Breast epithelium (tissue), 4 donors: ENCODE measurements around the gene GPR78. TPM values are rescaled to one million over a fixed set of nuclear protein-coding genes. Genes with fewer than 3 reads are reported as not detected.

Experiments
- DNase-seq, 2 donors: peaks; one replicate each; pipeline ENCODE4 v3.0.0-alpha.2; 2019; ENCODE audit warnings: low spot score in 2 of 2
- H3K27ac ChIP-seq, 2 donors: fragments of 200-600 bp; sonication (generic) in 1 of 2; one replicate each; pipeline ENCODE4 v1.5.1; 2016 to 2019; ENCODE audit warnings: mild to moderate bottlenecking in 1 of 2
- H3K27me3 ChIP-seq, 2 donors: fragments of 200-600 bp; sonication (generic) in 1 of 2; one replicate each; pipeline versions ENCODE4 v1.5.1 to v1.6.0; 2017 to 2019; ENCODE audit warnings: control low read depth in 1 of 2, mild to moderate bottlenecking in 1 of 2
- H3K36me3 ChIP-seq: fragments of 200-600 bp; one replicate; pipeline ENCODE4 v1.5.1; 2019
- H3K4me1 ChIP-seq, 2 donors: fragments of 200-600 bp; sonication (generic); one replicate each; pipeline ENCODE4 v1.5.1; 2016 to 2019; ENCODE audit warnings: control low read depth in 1 of 2
- H3K4me3 ChIP-seq, 3 donors: fragments of 200-600 bp; sonication (generic); 1 replicate in 2 of 3; 2 replicates in 1 of 3; pipeline ENCODE4 v1.5.1; 2016 to 2019; ENCODE audit warnings: mild to moderate bottlenecking in 3 of 3, moderate library complexity in 2 of 3
- H3K9me3 ChIP-seq, 2 donors: fragments of 200-600 bp; sonication (generic) in 1 of 2; one replicate each; pipeline ENCODE4 v1.5.1; 2016 to 2019; ENCODE audit warnings: control low read depth in 1 of 2
- POLR2A ChIP-seq: fragments of 450-650 bp; IDR thresholded peaks from one replicate; pipeline ENCODE4 v1.6.1; 2016; ENCODE audit warnings: antibody characterized with exemption, mild to moderate bottlenecking, moderate library complexity
- POLR2AphosphoS5 ChIP-seq, 3 donors: sonication (generic); formaldehyde crosslinking; IDR thresholded peaks; one replicate each; pipeline ENCODE4 v1.6.1; 2017; ENCODE audit warnings: antibody characterized with exemption in 3 of 3
- intact Hi-C: fragments of 100-400 bp; cut with DNase I; formaldehyde crosslinking; loops from one replicate; pipeline ENCODE4 v1.15.1; 2023; ENCODE audit warnings: low total_unique reads
- total RNA-seq, 3 donors: library from RNA; depleted of rRNA; stranded (reverse); fragments of >200 nt; gene quantifications; one replicate each; pipeline ENCODE4 v1.1.0, GENCODE V29; 2016
- TF ChIP-seq, protein P1 (sequence below), 3 donors: fragments of 450-650 bp; IDR thresholded peaks; one replicate each; pipeline ENCODE4 v1.5.1; 2016 to 2017; ENCODE audit warnings: antibody characterized with exemption in 3 of 3, mild to moderate bottlenecking in 3 of 3, moderate library complexity in 3 of 3

The GPR78 gene
- total RNA-seq, 3 donors from 2014 or later, result 0.15 to 0.33 TPM; not detected in 1

GRCh38 chr4:8579526-8580320 lies 469 bp upstream of the GPR78 start:
- H3K36me3 ChIP-seq, result no peaks in the 10 kb centered on the region
- H3K9me3 ChIP-seq, result no peaks in the 10 kb centered on the region
- peak overlapping the region in 1 of 3 donors; percentile 11 for H3K4me3 ChIP-seq
- intact Hi-C loops, result no loop called here
- no peaks in the 10 kb centered on the region for H3K4me1 ChIP-seq
- H3K27ac ChIP-seq, result no peak overlapping the region
- peaks cover 5 to 44% of the 10 kb centered on the region in 2 donors for H3K27me3 ChIP-seq
- no peak for DNase-seq
- TF ChIP-seq, protein P1, sequence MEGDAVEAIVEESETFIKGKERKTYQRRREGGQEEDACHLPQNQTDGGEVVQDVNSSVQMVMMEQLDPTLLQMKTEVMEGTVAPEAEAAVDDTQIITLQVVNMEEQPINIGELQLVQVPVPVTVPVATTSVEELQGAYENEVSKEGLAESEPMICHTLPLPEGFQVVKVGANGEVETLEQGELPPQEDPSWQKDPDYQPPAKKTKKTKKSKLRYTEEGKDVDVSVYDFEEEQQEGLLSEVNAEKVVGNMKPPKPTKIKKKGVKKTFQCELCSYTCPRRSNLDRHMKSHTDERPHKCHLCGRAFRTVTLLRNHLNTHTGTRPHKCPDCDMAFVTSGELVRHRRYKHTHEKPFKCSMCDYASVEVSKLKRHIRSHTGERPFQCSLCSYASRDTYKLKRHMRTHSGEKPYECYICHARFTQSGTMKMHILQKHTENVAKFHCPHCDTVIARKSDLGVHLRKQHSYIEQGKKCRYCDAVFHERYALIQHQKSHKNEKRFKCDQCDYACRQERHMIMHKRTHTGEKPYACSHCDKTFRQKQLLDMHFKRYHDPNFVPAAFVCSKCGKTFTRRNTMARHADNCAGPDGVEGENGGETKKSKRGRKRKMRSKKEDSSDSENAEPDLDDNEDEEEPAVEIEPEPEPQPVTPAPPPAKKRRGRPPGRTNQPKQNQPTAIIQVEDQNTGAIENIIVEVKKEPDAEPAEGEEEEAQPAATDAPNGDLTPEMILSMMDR (IDR thresholded peaks at IDR 0.05), result no peak
- TF ChIP-seq POLR2AphosphoS5 (IDR thresholded peaks at IDR 0.05) (no peak), POLR2A (no peak)

GRCh38 chr4:8581094-8581861 lies 1.1 kb downstream of the GPR78 start:
- DNase-seq, result no peak

GRCh38 chr4:8582016-8582415 lies 1.8 kb downstream of the GPR78 start:
- Histone ChIP-seq H3K4me3 (no peak overlapping the region), H3K9me3 (no peaks in the 10 kb centered on the region), H3K27ac (no peak overlapping the region), H3K27me3 (peaks cover 5 to 52% of the 10 kb centered on the region in 2 donors), H3K4me1 (no peaks in the 10 kb centered on the region), H3K36me3 (no peaks in the 10 kb centered on the region)
- intact Hi-C loops, result no loop called here
- no peak for TF ChIP-seq POLR2AphosphoS5 (IDR thresholded peaks at IDR 0.05)
- TF ChIP-seq, protein P1 (IDR thresholded peaks at IDR 0.05), result no peak
- no peak for TF ChIP-seq POLR2A
- no peak for DNase-seq

More at GRCh38 chr4:8581094-8581861, 1.1 kb downstream of the GPR78 start:
- Histone ChIP-seq H3K9me3 (no peaks in the 10 kb centered on the region), H3K27me3 (peaks cover 5 to 52% of the 10 kb centered on the region in 2 donors), H3K4me3 (no peak overlapping the region), H3K27ac (no peak overlapping the region), H3K36me3 (no peaks in the 10 kb centered on the region), H3K4me1 (no peaks in the 10 kb centered on the region)
- no peak for TF ChIP-seq POLR2A
- no peak for TF ChIP-seq POLR2AphosphoS5 (IDR thresholded peaks at IDR 0.05)
- TF ChIP-seq, protein P1 (IDR thresholded peaks at IDR 0.05), result no peak
- intact Hi-C loops, result no loop called here

- Histone ChIP-seq H3K36me3 (no peaks in the 10 kb centered on the region), H3K27ac (no peak overlapping the region), H3K9me3 (no peaks in the 10 kb centered on the region), H3K4me1 (no peaks in the 10 kb centered on the region), H3K4me3 (no peak overlapping the region), H3K27me3 (peaks cover 5 to 52% of the 10 kb centered on the region in 2 donors)
- intact Hi-C loops, result no loop called here
- no peak for DNase-seq
- no peak for TF ChIP-seq POLR2A
- TF ChIP-seq, protein P1 (IDR thresholded peaks at IDR 0.05), result no peak
- no peak for TF ChIP-seq POLR2AphosphoS5 (IDR thresholded peaks at IDR 0.05)
These were observed 2.2 kb downstream of the GPR78 start for GRCh38 chr4:8582436-8582835.
